Measurements from ENCODE around the gene IGFBP7.

IGFBP7 gene

DNA sequence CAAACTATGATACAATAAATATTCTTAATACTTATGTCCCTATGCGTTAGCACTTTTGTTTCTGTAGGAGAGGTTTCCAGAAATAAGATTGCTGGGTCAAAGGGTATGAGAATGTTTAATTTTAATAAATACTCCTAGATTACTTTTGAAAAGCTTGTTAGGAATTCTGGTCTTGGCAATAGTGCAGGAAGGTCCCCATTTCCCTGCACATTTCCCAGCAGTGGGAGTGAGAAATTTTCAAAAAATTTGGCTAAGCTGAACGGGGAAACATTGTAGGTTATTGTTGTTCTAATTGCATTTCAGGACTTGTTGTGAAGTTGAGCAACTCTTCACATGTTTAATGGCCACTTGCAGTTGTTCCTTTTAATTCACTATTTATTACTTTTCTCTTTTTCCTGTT is 27.1 kb downstream of the IGFBP7 start:
- Histone ChIP-seq H3K36me3 (ENCODE audit: control insufficient read depth, low read length) (no peaks in the 10 kb centered on the region), H3K4me1 (ENCODE audit: control insufficient read depth, low read length) (no peaks in the 10 kb centered on the region), H3K4me2 (ENCODE audit: low read length) (no peak overlapping the region), H3K79me2 (ENCODE audit: control insufficient read depth, low read length) (no peaks in the 10 kb centered on the region), H3K27me3 (ENCODE audit: control insufficient read depth, low read length) (no peaks in the 10 kb centered on the region), H3K9me2 (replicated peaks; ENCODE audit: control insufficient read depth, low read length) (no peaks in the 10 kb centered on the region), H3F3A (ENCODE audit: control insufficient read depth, insufficient read depth) (no peaks in the 10 kb centered on the region), H3K9me3 (ENCODE audit: control insufficient read depth, insufficient read depth, low read length) (no peaks in the 10 kb centered on the region), H3K27ac (ENCODE audit: low read depth, low read length) (no peak overlapping the region), H3K4me3 (ENCODE audit: low read length) (no peak overlapping the region), H4K20me1 (ENCODE audit: control insufficient read depth, insufficient read depth, low read depth, low read length) (no peaks in the 10 kb centered on the region)
- no peak for TF ChIP-seq EZH2phosphoT487 (IDR thresholded peaks at IDR 0.05; ENCODE audit: borderline replicate concordance, low read length)
- TF ChIP-seq, protein P1, sequence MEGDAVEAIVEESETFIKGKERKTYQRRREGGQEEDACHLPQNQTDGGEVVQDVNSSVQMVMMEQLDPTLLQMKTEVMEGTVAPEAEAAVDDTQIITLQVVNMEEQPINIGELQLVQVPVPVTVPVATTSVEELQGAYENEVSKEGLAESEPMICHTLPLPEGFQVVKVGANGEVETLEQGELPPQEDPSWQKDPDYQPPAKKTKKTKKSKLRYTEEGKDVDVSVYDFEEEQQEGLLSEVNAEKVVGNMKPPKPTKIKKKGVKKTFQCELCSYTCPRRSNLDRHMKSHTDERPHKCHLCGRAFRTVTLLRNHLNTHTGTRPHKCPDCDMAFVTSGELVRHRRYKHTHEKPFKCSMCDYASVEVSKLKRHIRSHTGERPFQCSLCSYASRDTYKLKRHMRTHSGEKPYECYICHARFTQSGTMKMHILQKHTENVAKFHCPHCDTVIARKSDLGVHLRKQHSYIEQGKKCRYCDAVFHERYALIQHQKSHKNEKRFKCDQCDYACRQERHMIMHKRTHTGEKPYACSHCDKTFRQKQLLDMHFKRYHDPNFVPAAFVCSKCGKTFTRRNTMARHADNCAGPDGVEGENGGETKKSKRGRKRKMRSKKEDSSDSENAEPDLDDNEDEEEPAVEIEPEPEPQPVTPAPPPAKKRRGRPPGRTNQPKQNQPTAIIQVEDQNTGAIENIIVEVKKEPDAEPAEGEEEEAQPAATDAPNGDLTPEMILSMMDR (IDR thresholded peaks at IDR 0.05; ENCODE audit: low read depth, low read length, poor library complexity, severe bottlenecking): no peak

DNA sequence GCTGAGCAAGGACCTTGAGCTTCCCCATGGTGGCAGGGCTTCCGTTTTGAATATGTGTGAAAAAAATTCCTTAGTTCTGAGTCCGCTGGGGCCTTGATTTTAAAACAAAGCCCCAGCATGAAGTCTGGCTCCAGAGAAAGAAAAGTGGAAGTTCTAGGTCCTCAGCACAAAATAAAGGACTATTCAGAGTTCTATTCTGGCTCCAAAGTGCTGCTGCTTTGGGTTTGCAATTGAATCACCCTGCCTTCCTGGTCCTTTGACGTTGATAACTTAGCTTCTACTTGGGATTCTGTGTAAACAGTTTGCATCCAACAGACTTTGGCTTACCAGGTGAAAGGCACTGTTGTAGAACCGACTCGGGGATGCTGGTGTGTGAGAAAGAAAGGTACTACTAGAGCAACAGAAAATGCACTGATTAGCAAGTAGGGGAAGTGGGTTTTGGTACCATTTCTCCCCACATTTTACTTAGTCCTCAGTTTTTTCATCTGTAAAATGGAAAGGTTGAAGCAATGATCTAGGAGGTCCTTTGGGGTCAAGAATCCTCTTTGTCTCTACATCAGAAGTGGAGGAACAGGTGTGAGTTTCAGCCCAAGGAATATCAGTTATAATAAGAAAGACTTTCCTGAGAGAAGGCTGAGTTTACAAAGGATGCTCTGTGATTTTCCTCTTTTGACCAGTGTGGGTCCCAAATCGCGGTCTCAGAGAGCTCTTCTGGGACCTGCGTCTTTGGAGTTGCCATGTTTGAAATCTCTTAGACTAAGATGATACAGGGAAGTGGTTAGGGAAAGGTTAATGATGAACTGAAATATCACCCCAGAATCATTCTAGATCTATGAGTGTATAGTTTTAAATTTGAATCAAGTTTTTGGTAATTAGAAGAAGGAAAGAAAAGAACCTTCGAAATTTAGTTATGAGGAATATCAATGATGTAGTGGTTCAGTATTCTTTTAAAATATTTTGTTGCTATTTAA is 28.2 kb downstream of the IGFBP7 start:
- no peak overlapping the region for H3K4me3 ChIP-seq (ENCODE audit: low read length)
- no peaks in the 10 kb centered on the region for H3K9me3 ChIP-seq (ENCODE audit: control insufficient read depth, insufficient read depth, low read length)
- H3K79me2 ChIP-seq (ENCODE audit: control insufficient read depth, low read length): no peaks in the 10 kb centered on the region
- no peaks in the 10 kb centered on the region for H3K9me2 ChIP-seq (replicated peaks; ENCODE audit: control insufficient read depth, low read length)
- TF ChIP-seq, protein P1 (IDR thresholded peaks at IDR 0.05; ENCODE audit: low read depth, low read length, poor library complexity, severe bottlenecking): no peak
- no peak for TF ChIP-seq EZH2phosphoT487 (IDR thresholded peaks at IDR 0.05; ENCODE audit: borderline replicate concordance, low read length)
- no peaks in the 10 kb centered on the region for H4K20me1 ChIP-seq (ENCODE audit: control insufficient read depth, insufficient read depth, low read depth, low read length)
- H3K27me3 ChIP-seq (ENCODE audit: control insufficient read depth, low read length): no peaks in the 10 kb centered on the region
- no peak overlapping the region for H3K4me2 ChIP-seq (ENCODE audit: low read length)
- H3F3A ChIP-seq (ENCODE audit: control insufficient read depth, insufficient read depth): no peaks in the 10 kb centered on the region
- H3K27ac ChIP-seq (ENCODE audit: low read depth, low read length): no peak overlapping the region
- H3K36me3 ChIP-seq (ENCODE audit: control insufficient read depth, low read length): no peaks in the 10 kb centered on the region
- H3K4me1 ChIP-seq (ENCODE audit: control insufficient read depth, low read length): no peaks in the 10 kb centered on the region

DNA sequence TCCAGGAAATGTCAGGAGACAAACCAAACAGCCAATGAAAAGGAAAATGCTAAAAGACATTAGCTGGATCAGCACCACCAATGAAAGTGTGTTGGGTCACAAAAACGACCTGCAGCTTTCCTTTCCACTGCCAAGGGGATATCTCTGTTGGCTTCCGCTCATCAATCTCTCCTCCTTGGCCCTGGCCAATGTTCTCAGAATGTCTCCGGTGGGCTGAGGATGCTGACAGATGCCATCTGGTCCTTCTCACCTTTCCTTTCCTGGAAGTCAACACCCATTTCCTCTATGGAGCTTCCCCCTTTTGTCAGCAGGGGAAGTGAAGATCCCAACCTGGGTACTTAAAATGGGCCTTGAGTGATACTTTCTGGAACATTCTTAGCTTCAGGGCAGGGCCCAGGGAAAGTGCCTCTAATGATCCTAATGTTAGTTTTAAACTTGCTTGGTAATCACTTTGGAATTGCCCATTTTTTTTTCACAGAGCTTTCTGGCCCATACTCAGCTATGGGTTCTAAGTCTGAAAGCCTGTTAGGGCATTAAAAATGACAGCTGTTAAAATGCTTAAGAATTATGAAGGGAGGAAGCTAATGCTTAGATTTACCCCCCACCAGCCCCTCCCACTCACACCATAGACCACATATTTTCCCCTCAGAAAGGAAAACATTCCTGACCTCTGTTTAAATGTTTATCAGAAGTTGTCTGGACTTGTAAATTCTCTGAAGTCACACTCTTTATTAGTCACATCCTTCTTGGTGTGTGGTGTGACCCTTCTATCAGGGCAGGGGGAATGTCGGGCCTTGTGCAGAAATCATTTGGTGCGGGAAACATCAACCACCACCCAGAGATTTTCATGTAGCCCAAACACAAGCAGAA is 29.2 kb downstream of the IGFBP7 start:
- no peaks in the 10 kb centered on the region for H4K20me1 ChIP-seq (ENCODE audit: control insufficient read depth, insufficient read depth, low read depth, low read length)
- TF ChIP-seq, protein P1 (IDR thresholded peaks at IDR 0.05; ENCODE audit: low read depth, low read length, poor library complexity, severe bottlenecking): no peak
- no peak for TF ChIP-seq EZH2phosphoT487 (IDR thresholded peaks at IDR 0.05; ENCODE audit: borderline replicate concordance, low read length)
- no peak overlapping the region for H3K4me2 ChIP-seq (ENCODE audit: low read length)
- no peaks in the 10 kb centered on the region for H3K36me3 ChIP-seq (ENCODE audit: control insufficient read depth, low read length)
- no peaks in the 10 kb centered on the region for H3K79me2 ChIP-seq (ENCODE audit: control insufficient read depth, low read length)
- no peak overlapping the region for H3K27ac ChIP-seq (ENCODE audit: low read depth, low read length)
- H3K4me3 ChIP-seq (ENCODE audit: low read length): no peak overlapping the region
- H3F3A ChIP-seq (ENCODE audit: control insufficient read depth, insufficient read depth): no peaks in the 10 kb centered on the region
- H3K9me2 ChIP-seq (replicated peaks; ENCODE audit: control insufficient read depth, low read length): no peaks in the 10 kb centered on the region
- H3K4me1 ChIP-seq (ENCODE audit: control insufficient read depth, low read length): no peaks in the 10 kb centered on the region
- no peaks in the 10 kb centered on the region for H3K27me3 ChIP-seq (ENCODE audit: control insufficient read depth, low read length)
- H3K9me3 ChIP-seq (ENCODE audit: control insufficient read depth, insufficient read depth, low read length): no peaks in the 10 kb centered on the region

Data from DOHH2 (cell line).